H9 (cell line): ENCODE measurements around the gene ZNF709. TPM values are rescaled to one million over a fixed set of nuclear protein-coding genes. Genes with fewer than 3 reads are reported as not detected.

ENCODE experiments used
- DNase-seq: peaks from one replicate; pipeline ENCODE4 v3.0.0-alpha.2; 2017
- H2AFZ ChIP-seq: one replicate; pipeline ENCODE4 v1.6.1; 2013; ENCODE audit warnings: mild to moderate bottlenecking, low read length, control low read depth, moderate library complexity
- H2AK5ac ChIP-seq: 2 replicates; pipeline ENCODE4 v1.6.1; 2013; ENCODE audit warnings: low read length, control low read depth, mixed read lengths; ENCODE audit not compliant: insufficient read length
- H2BK120ac ChIP-seq: one replicate; pipeline ENCODE4 v1.6.1; 2013; ENCODE audit warnings: low read depth, mild to moderate bottlenecking, low read length, control low read depth, inconsistent platforms; ENCODE audit not compliant: poor library complexity, severe bottlenecking
- H2BK12ac ChIP-seq: 2 replicates; pipeline ENCODE4 v1.6.1; 2013; ENCODE audit warnings: low read length, control low read depth, mixed read lengths, low read depth; ENCODE audit not compliant: insufficient read length
- H2BK15ac ChIP-seq: 2 replicates; pipeline ENCODE4 v1.6.1; 2013; ENCODE audit warnings: low read depth, low read length, control low read depth
- H2BK20ac ChIP-seq: one replicate; pipeline ENCODE4 v1.6.1; 2013; ENCODE audit warnings: low read depth, mild to moderate bottlenecking, low read length, control low read depth, inconsistent platforms; ENCODE audit not compliant: poor library complexity, severe bottlenecking
- H2BK5ac ChIP-seq: 2 replicates; pipeline ENCODE4 v1.6.1; 2013; ENCODE audit warnings: low read length, control low read depth, mixed read lengths; ENCODE audit not compliant: insufficient read length
- H3K14ac ChIP-seq: 2 replicates; pipeline ENCODE4 v1.6.1; 2013; ENCODE audit warnings: low read length, control low read depth; ENCODE audit not compliant: insufficient read depth
- H3K18ac ChIP-seq: 2 replicates; pipeline ENCODE4 v1.6.1; 2013; ENCODE audit warnings: low read depth, mild to moderate bottlenecking, mixed read lengths, low read length, control low read depth; ENCODE audit not compliant: insufficient read length
- H3K23ac ChIP-seq: 2 replicates; pipeline ENCODE4 v1.6.1; 2013; ENCODE audit warnings: low read length, control low read depth, mixed read lengths, low read depth; ENCODE audit not compliant: insufficient read length
- H3K23me2 ChIP-seq: 2 replicates; pipeline ENCODE4 v1.6.1; 2013; ENCODE audit warnings: low read depth, mild to moderate bottlenecking, mixed read lengths, low read length, control low read depth; ENCODE audit not compliant: insufficient read length, poor library complexity, severe bottlenecking
- H3K27ac ChIP-seq: 2 replicates; pipeline ENCODE4 v1.5.1; 2013; ENCODE audit warnings: low read length, control low read depth, mixed read lengths, low read depth; ENCODE audit not compliant: insufficient read length
- H3K27me3 ChIP-seq: 2 replicates; pipeline ENCODE4 v1.6.1; 2013; ENCODE audit warnings: low read length, control low read depth, inconsistent platforms; ENCODE audit not compliant: insufficient read depth
- H3K4ac ChIP-seq: 2 replicates; pipeline ENCODE4 v1.6.1; 2013; ENCODE audit warnings: low read depth, mild to moderate bottlenecking, control low read depth, inconsistent platforms, low read length, moderate library complexity
- H3K4me1 ChIP-seq: 2 replicates; pipeline ENCODE4 v1.6.1; 2013; ENCODE audit warnings: low read length, control low read depth, inconsistent platforms; ENCODE audit not compliant: insufficient read depth
- H3K4me2 ChIP-seq: 2 replicates; pipeline ENCODE4 v1.6.1; 2013; ENCODE audit warnings: low read length, control low read depth, mixed read lengths; ENCODE audit not compliant: insufficient read length, insufficient read depth
- H3K56ac ChIP-seq: 2 replicates; pipeline ENCODE4 v1.6.1; 2013; ENCODE audit warnings: low read depth, mild to moderate bottlenecking, mixed read lengths, low read length, control low read depth; ENCODE audit not compliant: insufficient read length
- H3K79me1 ChIP-seq: 2 replicates; pipeline ENCODE4 v1.6.1; 2013; ENCODE audit warnings: low read depth, mild to moderate bottlenecking, moderate library complexity, low read length, control low read depth, inconsistent platforms; ENCODE audit not compliant: insufficient read depth, poor library complexity, severe bottlenecking
- H3K79me2 ChIP-seq: 2 replicates; pipeline ENCODE4 v1.6.1; 2013; ENCODE audit warnings: low read length, control low read depth, inconsistent platforms; ENCODE audit not compliant: insufficient read depth
- H3K9ac ChIP-seq: 2 replicates; pipeline ENCODE4 v1.6.1; 2013; ENCODE audit warnings: low read length, control low read depth, mixed read lengths; ENCODE audit not compliant: insufficient read length; ENCODE audit errors: extremely low read depth
- H3K9me3 ChIP-seq: one replicate; pipeline ENCODE4 v1.6.1; 2013; ENCODE audit warnings: low read depth, low read length, inconsistent platforms; ENCODE audit not compliant: control insufficient read depth
- H3T11ph ChIP-seq: one replicate; pipeline ENCODE4 v1.6.1; 2013; ENCODE audit warnings: mild to moderate bottlenecking, low read length, control low read depth, inconsistent platforms
- H4K20me1 ChIP-seq: one replicate; pipeline ENCODE4 v1.6.1; 2013; ENCODE audit not compliant: control insufficient read depth, insufficient read length, insufficient read depth
- H4K5ac ChIP-seq: 2 replicates; pipeline ENCODE4 v1.6.1; 2013; ENCODE audit warnings: low read depth, mild to moderate bottlenecking, mixed read lengths, low read length, control low read depth; ENCODE audit not compliant: insufficient read length
- H4K8ac ChIP-seq: replicated peaks from 2 replicates; pipeline ENCODE4 v1.6.1; 2013; ENCODE audit warnings: low read length, control low read depth, mixed read lengths, low read depth; ENCODE audit not compliant: insufficient read length
- H4K91ac ChIP-seq: 2 replicates; pipeline ENCODE4 v1.6.1; 2013; ENCODE audit warnings: low read depth, mild to moderate bottlenecking, moderate library complexity, mixed read lengths, low read length, control low read depth; ENCODE audit not compliant: insufficient read length
- H3K27ac Mint-ChIP-seq, 3 experiments: 2 replicates in 2 of 3; 3 replicates in 1 of 3; pipeline ENCODE4 v1.8.0; 2020 to 2021; ENCODE audit warnings: mixed read lengths in 3 of 3, mild to moderate bottlenecking in 1 of 3, moderate library complexity in 1 of 3
- H3K27me3 Mint-ChIP-seq: 2 replicates; pipeline ENCODE4 v1.8.0; 2021; ENCODE audit warnings: low read depth, mild to moderate bottlenecking, moderate library complexity, mixed read lengths
- H3K36me3 Mint-ChIP-seq, 3 experiments: 2 replicates in 2 of 3; 3 replicates in 1 of 3; pipeline ENCODE4 v1.8.0; 2020 to 2021; ENCODE audit warnings: low read depth in 3 of 3, mixed read lengths in 3 of 3; ENCODE audit not compliant: insufficient read depth in 1 of 3
- H3K4me1 Mint-ChIP-seq, 2 experiments: 2 replicates each; pipeline ENCODE4 v1.8.0; 2020; ENCODE audit warnings: mixed read lengths in 2 of 2
- H3K4me3 Mint-ChIP-seq, 2 experiments: 2 replicates in 1 of 2; 3 replicates in 1 of 2; pipeline ENCODE4 v1.8.0; 2020 to 2021; ENCODE audit warnings: mild to moderate bottlenecking in 2 of 2, mixed read lengths in 2 of 2, moderate library complexity in 1 of 2
- H3K9me3 Mint-ChIP-seq, 2 experiments: 2 replicates in 1 of 2; 3 replicates in 1 of 2; pipeline ENCODE4 v1.8.0; 2020; ENCODE audit warnings: mild to moderate bottlenecking in 2 of 2, mixed read lengths in 2 of 2, moderate library complexity in 1 of 2
- WGBS: extraction: QIAGEN DNeasy Blood & Tissue Kit; methylation state at CpG from one replicate; pipeline ENCODE4 v1.1.7; 2013; ENCODE audit warnings: missing lambda C conversion rate, low lambda C conversion rate, mixed read lengths; ENCODE audit not compliant: insufficient read length; ENCODE audit errors: extremely low coverage; 5-methylcytosine and 5-hydroxymethylcytosine counted together
- total RNA-seq: library from RNA; stranded (reverse); gene quantifications from 2 replicates; pipeline ENCODE4 v1.2.1, GENCODE V29; 2021
- TF ChIP-seq, protein P1 (sequence below): fragments of 200-600 bp; sonication (generic); conservative IDR thresholded peaks from 3 replicates; pipeline ENCODE4 v1.8.0; 2021; ENCODE audit warnings: antibody characterized with exemption, mild to moderate bottlenecking

The ZNF709 gene
- total RNA-seq, 1 experiment from 2014 or later = 2.1 TPM

DNA sequence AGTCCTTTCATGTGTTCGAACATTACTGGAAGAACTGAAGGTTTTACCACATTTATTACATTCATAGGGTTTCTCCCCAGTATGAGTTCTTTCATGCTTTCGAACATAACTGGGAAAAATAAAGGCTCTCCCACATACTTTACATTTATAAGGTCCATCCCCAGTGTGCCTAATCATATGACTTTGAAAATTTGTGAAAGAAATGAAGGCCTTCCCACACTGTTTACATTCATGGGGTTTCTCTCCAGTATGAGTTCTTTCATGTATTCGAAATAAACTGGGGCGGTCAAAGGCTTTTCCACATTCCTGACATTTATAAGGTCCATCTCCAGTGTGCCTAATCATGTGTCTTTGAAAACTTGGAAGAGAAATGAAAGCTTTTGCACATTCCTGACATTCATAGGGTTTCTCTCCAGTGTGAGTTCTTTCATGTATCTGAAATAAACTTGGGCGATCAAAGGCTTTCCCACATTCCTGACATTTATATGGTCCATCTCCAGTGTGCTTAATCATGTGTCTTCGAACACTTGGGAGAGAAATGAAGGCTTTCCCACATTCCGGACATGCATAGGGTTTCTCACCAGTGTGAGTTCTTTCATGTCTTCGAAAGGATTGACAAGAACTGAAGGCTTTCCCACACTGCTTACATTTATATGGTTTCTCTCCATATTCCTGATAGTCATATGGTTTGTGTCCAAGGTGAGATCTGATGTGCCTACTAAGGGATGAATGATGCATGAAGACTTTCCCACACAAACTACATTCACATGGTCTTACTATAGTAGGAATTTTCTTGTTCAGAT is 42.6 kb upstream of the ZNF709 start:
- H3K4me1 ChIP-seq = no peaks in the 10 kb centered on the region
- H2BK20ac ChIP-seq = no peak overlapping the region
- no peak overlapping the region for H2BK12ac ChIP-seq
- Mint-ChIP-seq H3K27me3 (peaks cover 12% of the 10 kb centered on the region), H3K4me1 (no peaks in the 10 kb centered on the region), H3K27ac (no peak overlapping the region), H3K9me3 (peaks cover 94 to 96% of the 10 kb centered on the region in 2 experiments), H3K36me3 (peaks cover 87 to 94% (median 90%) of the 10 kb centered on the region in 3 experiments), H3K4me3 (no peak overlapping the region)
- no peak overlapping the region for H3K4me2 ChIP-seq
- H4K20me1 ChIP-seq = no peaks in the 10 kb centered on the region
- no peak overlapping the region for H3K9ac ChIP-seq
- H3T11ph ChIP-seq = no peak overlapping the region
- DNase-seq = no peak
- H3K9me3 ChIP-seq = peaks cover 85% of the 10 kb centered on the region
- no peak overlapping the region for H2AFZ ChIP-seq
- H2BK120ac ChIP-seq = no peak overlapping the region
- H4K5ac ChIP-seq = no peak overlapping the region
- H4K8ac ChIP-seq = no peak overlapping the region
- no peak overlapping the region for H3K4ac ChIP-seq
- no peak overlapping the region for H2BK15ac ChIP-seq
- H4K91ac ChIP-seq = no peak overlapping the region
- no peak overlapping the region for H3K23ac ChIP-seq
- no peaks in the 10 kb centered on the region for H3K27me3 ChIP-seq
- no peak overlapping the region for H3K27ac ChIP-seq
- no peaks in the 10 kb centered on the region for H3K79me2 ChIP-seq
- no peaks in the 10 kb centered on the region for H3K23me2 ChIP-seq
- no peak overlapping the region for H3K18ac ChIP-seq
- TF ChIP-seq, protein P1, sequence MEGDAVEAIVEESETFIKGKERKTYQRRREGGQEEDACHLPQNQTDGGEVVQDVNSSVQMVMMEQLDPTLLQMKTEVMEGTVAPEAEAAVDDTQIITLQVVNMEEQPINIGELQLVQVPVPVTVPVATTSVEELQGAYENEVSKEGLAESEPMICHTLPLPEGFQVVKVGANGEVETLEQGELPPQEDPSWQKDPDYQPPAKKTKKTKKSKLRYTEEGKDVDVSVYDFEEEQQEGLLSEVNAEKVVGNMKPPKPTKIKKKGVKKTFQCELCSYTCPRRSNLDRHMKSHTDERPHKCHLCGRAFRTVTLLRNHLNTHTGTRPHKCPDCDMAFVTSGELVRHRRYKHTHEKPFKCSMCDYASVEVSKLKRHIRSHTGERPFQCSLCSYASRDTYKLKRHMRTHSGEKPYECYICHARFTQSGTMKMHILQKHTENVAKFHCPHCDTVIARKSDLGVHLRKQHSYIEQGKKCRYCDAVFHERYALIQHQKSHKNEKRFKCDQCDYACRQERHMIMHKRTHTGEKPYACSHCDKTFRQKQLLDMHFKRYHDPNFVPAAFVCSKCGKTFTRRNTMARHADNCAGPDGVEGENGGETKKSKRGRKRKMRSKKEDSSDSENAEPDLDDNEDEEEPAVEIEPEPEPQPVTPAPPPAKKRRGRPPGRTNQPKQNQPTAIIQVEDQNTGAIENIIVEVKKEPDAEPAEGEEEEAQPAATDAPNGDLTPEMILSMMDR = no peak
- H3K56ac ChIP-seq = no peak overlapping the region
- H3K79me1 ChIP-seq = peaks cover 3% of the 10 kb centered on the region
- H2AK5ac ChIP-seq = no peak overlapping the region
- H2BK5ac ChIP-seq = no peak overlapping the region
- WGBS = no CpG with 5 or more reads among the region's 8 CpGs
- H3K14ac ChIP-seq = no peak overlapping the region
